Suprapubic skin (tissue), 4 donors: Measurements from ENCODE around the gene RNF166. TPM values are rescaled to one million over a fixed set of nuclear protein-coding genes. Genes with fewer than 3 reads are reported as not detected.

Source experiments
- DNase-seq, 2 donors: peaks; one replicate each; pipeline ENCODE4 v3.0.0-alpha.2; 2019; ENCODE audit warnings: low spot score in 2 of 2
- H3K27ac ChIP-seq: fragments of 200-600 bp; sonication (generic); one replicate; pipeline ENCODE4 v1.5.1; 2019
- H3K27me3 ChIP-seq: fragments of 200-600 bp; sonication (generic); one replicate; pipeline ENCODE4 v1.5.1; 2019
- H3K36me3 ChIP-seq: fragments of 200-600 bp; sonication (generic); one replicate; pipeline ENCODE4 v1.5.1; 2019
- H3K4me1 ChIP-seq: fragments of 200-600 bp; sonication (generic); one replicate; pipeline ENCODE4 v1.5.1; 2019
- H3K4me3 ChIP-seq: fragments of 200-600 bp; sonication (generic); one replicate; pipeline ENCODE4 v1.5.1; 2019; ENCODE audit warnings: mild to moderate bottlenecking
- H3K9me3 ChIP-seq: fragments of 200-600 bp; sonication (generic); one replicate; pipeline ENCODE4 v1.5.1; 2019
- CTCF ChIP-seq, 2 donors: fragments of 200-600 bp in 1 of 2; fragments of 450-650 bp in 1 of 2; sonication (generic) in 1 of 2; IDR thresholded peaks; one replicate each; pipeline ENCODE4 v1.5.1; 2016 to 2019; ENCODE audit warnings: antibody characterized with exemption in 2 of 2, mild to moderate bottlenecking in 1 of 2, moderate library complexity in 1 of 2
- EP300 ChIP-seq: sonication (generic); formaldehyde crosslinking; IDR thresholded peaks from one replicate; pipeline ENCODE4 v1.6.1; 2017; ENCODE audit warnings: antibody characterized with exemption
- POLR2A ChIP-seq, 2 donors: fragments of 450-650 bp; IDR thresholded peaks; one replicate each; pipeline ENCODE4 v1.6.1; 2017; ENCODE audit warnings: antibody characterized with exemption in 2 of 2, mild to moderate bottlenecking in 2 of 2, moderate library complexity in 2 of 2
- POLR2AphosphoS5 ChIP-seq, 3 donors: sonication (generic); formaldehyde crosslinking; IDR thresholded peaks; one replicate each; pipeline ENCODE4 v1.6.1; 2017; ENCODE audit warnings: antibody characterized with exemption in 3 of 3
- WGBS: methylation state at CpG from one replicate; pipeline ENCODE4 v1.1.5; 2018; 5-methylcytosine and 5-hydroxymethylcytosine counted together
- total RNA-seq, 4 donors: library from RNA; depleted of rRNA; stranded (reverse); fragments of >200 nt; gene quantifications; one replicate each; pipeline ENCODE4 v1.1.0, GENCODE V29; 2016

RNF166 gene
- total RNA-seq, 4 donors from 2014 or later = 12.4 to 15.8 (median 14.6) TPM

- Histone ChIP-seq H3K4me1 (no peaks in the 10 kb centered on the region), H3K9me3 (no peaks in the 10 kb centered on the region), H3K4me3 (no peak overlapping the region), H3K27ac (no peak overlapping the region), H3K36me3 (peaks cover 78% of the 10 kb centered on the region), H3K27me3 (no peaks in the 10 kb centered on the region)
- DNase-seq = no peak
- WGBS = 77% methylated on average over 27 of the region's 32 CpGs
- TF ChIP-seq POLR2AphosphoS5 (IDR thresholded peaks at IDR 0.05) = no peak
- TF ChIP-seq CTCF (IDR thresholded peaks at IDR 0.05) = no peak
- TF ChIP-seq POLR2A (IDR thresholded peaks at IDR 0.05) = no peak
- TF ChIP-seq EP300 = no peak
These were observed 19.6 kb upstream of the RNF166 start for GRCh38 chr16:88725609-88726407.

GRCh38 chr16:88724855-88725555 is 18.8 kb upstream of the RNF166 start:
- Histone ChIP-seq H3K4me3 (no peak overlapping the region), H3K4me1 (no peaks in the 10 kb centered on the region), H3K36me3 (peaks cover 82% of the 10 kb centered on the region), H3K9me3 (no peaks in the 10 kb centered on the region), H3K27ac (no peak overlapping the region), H3K27me3 (no peaks in the 10 kb centered on the region)
- no peak for TF ChIP-seq EP300
- TF ChIP-seq POLR2A (IDR thresholded peaks at IDR 0.05) = no peak
- TF ChIP-seq POLR2AphosphoS5 (IDR thresholded peaks at IDR 0.05) = no peak
- no peak for TF ChIP-seq CTCF (IDR thresholded peaks at IDR 0.05)
- DNase-seq = no peak
- 83% methylated on average over 18 of the region's 31 CpGs for WGBS

- no peaks in the 10 kb centered on the region for H3K9me3 ChIP-seq
- H3K4me1 ChIP-seq = no peaks in the 10 kb centered on the region
- TF ChIP-seq POLR2A (IDR thresholded peaks at IDR 0.05) (no peak), POLR2AphosphoS5 (IDR thresholded peaks at IDR 0.05) (no peak), CTCF (IDR thresholded peaks at IDR 0.05) (no peak), EP300 (no peak)
- 94% methylated on average over 12 of the region's 17 CpGs for WGBS
- H3K36me3 ChIP-seq = peaks cover 91% of the 10 kb centered on the region
- no peak overlapping the region for H3K4me3 ChIP-seq
- no peaks in the 10 kb centered on the region for H3K27me3 ChIP-seq
- no peak overlapping the region for H3K27ac ChIP-seq
- no peak for DNase-seq
These were observed 17.7 kb upstream of the RNF166 start for GRCh38 chr16:88723911-88724310.

GRCh38 chr16:88723507-88723887 is 17.3 kb upstream of the RNF166 start:
- H3K27ac ChIP-seq = no peak overlapping the region
- WGBS = no CpG with 5 or more reads among the region's 8 CpGs
- no peaks in the 10 kb centered on the region for H3K4me1 ChIP-seq
- DNase-seq = no peak
- TF ChIP-seq EP300 (no peak), POLR2A (IDR thresholded peaks at IDR 0.05) (no peak), CTCF (IDR thresholded peaks at IDR 0.05) (no peak), POLR2AphosphoS5 (IDR thresholded peaks at IDR 0.05) (no peak)
- no peak overlapping the region for H3K4me3 ChIP-seq
- no peaks in the 10 kb centered on the region for H3K9me3 ChIP-seq
- H3K36me3 ChIP-seq = peaks cover 95% of the 10 kb centered on the region
- no peaks in the 10 kb centered on the region for H3K27me3 ChIP-seq

GRCh38 chr16:88722784-88723506 is 16.7 kb upstream of the RNF166 start:
- Histone ChIP-seq H3K4me3 (no peak overlapping the region), H3K27me3 (no peaks in the 10 kb centered on the region), H3K9me3 (no peaks in the 10 kb centered on the region), H3K27ac (no peak overlapping the region), H3K36me3 (peaks cover 98% of the 10 kb centered on the region), H3K4me1 (no peaks in the 10 kb centered on the region)
- WGBS = 93% methylated on average over 6 of the region's 39 CpGs
- DNase-seq = no peak
- TF ChIP-seq POLR2A (IDR thresholded peaks at IDR 0.05) = no peak
- no peak for TF ChIP-seq EP300
- TF ChIP-seq POLR2AphosphoS5 (IDR thresholded peaks at IDR 0.05) = no peak
- TF ChIP-seq CTCF (IDR thresholded peaks at IDR 0.05) = no peak
